HEK293 (cell line): ENCODE measurements around the gene PRKAR2B.

Experiments
- CTCF ChIA-PET: fragments of 350-600 bp; formaldehyde crosslinking; extraction: SDS; loops from one replicate; lab custom pipeline; 2021; ENCODE audit warnings: antibody characterized with exemption; lab: Yijun Ruan, JAX
- POLR2A ChIA-PET: fragments of 300-600 bp; formaldehyde crosslinking; extraction: SDS; loops from one replicate; lab custom pipeline; 2020; ENCODE audit warnings: antibody characterized with exemption, inconsistent platforms; lab: Yijun Ruan, JAX
- H3K27ac ChIP-seq: fragments of 200-500 bp; sonication (Bioruptor generic); 2 replicates; pipeline ENCODE4 v1.5.1; 2014; ENCODE audit warnings: low read depth, low read length, control low read depth, inconsistent platforms; ENCODE audit errors: extremely low read depth
- H3K36me3 ChIP-seq, 2 experiments: fragments of 200-500 bp in 1 of 2; sonication (Bioruptor generic) in 1 of 2; 1 replicate in 1 of 2; 2 replicates in 1 of 2; pipeline ENCODE4 v1.5.1; 2014 to 2017; ENCODE audit warnings: inconsistent platforms in 2 of 2, low read length in 2 of 2; ENCODE audit not compliant: control insufficient read depth in 2 of 2, insufficient read depth in 1 of 2
- H3K4me1 ChIP-seq: fragments of 200-500 bp; sonication (Bioruptor generic); 2 replicates; pipeline ENCODE4 v1.5.1; 2014; ENCODE audit warnings: mild to moderate bottlenecking, low read length, inconsistent platforms; ENCODE audit not compliant: control insufficient read depth, insufficient read depth
- H3K4me3 ChIP-seq: 2 replicates; pipeline ENCODE4 v1.5.1; 2011; ENCODE audit warnings: low read depth, mild to moderate bottlenecking, control low read depth, low read length, moderate library complexity
- H3K9me3 ChIP-seq: fragments of 200-500 bp; sonication (Bioruptor generic); 2 replicates; pipeline ENCODE4 v1.5.1; 2014; ENCODE audit warnings: low read depth, low read length, inconsistent platforms; ENCODE audit not compliant: control insufficient read depth, insufficient read depth
- PRDM1 ChIP-seq: fragments of 450-650 bp; formaldehyde crosslinking; IDR thresholded peaks from 2 replicates; pipeline ENCODE4; 2016; ENCODE audit warnings: missing biosample characterization, missing genetic modification characterization
- ZNF148 ChIP-seq: fragments of 450-650 bp; formaldehyde crosslinking; IDR thresholded peaks from 2 replicates; pipeline ENCODE4 v1.5.0; 2017; ENCODE audit warnings: missing biosample characterization, missing genetic modification characterization, borderline replicate concordance
- ZNF169 ChIP-seq: fragments of 450-650 bp; formaldehyde crosslinking; IDR thresholded peaks from 2 replicates; pipeline ENCODE4 v1.5.1; 2016; ENCODE audit warnings: missing biosample characterization, missing genetic modification characterization
- ZNF214 ChIP-seq: fragments of 450-650 bp; formaldehyde crosslinking; IDR thresholded peaks from 2 replicates; pipeline ENCODE4 v1.5.1; 2017; ENCODE audit warnings: missing biosample characterization, mild to moderate bottlenecking, missing genetic modification characterization, borderline replicate concordance
- ZNF311 ChIP-seq: fragments of 450-650 bp; formaldehyde crosslinking; IDR thresholded peaks from 2 replicates; pipeline ENCODE4 v1.5.1; 2017; ENCODE audit warnings: missing biosample characterization, missing genetic modification characterization, borderline replicate concordance
- ZNF416 ChIP-seq: fragments of 450-650 bp; formaldehyde crosslinking; IDR thresholded peaks from 2 replicates; pipeline ENCODE4 v1.5.1; 2016; ENCODE audit warnings: missing biosample characterization, missing genetic modification characterization
- ZNF654 ChIP-seq: fragments of 450-650 bp; formaldehyde crosslinking; IDR thresholded peaks from 2 replicates; pipeline ENCODE4 v1.5.1; 2016; ENCODE audit warnings: low read depth, missing biosample characterization, missing genetic modification characterization
- ZNF692 ChIP-seq: fragments of 450-650 bp; formaldehyde crosslinking; IDR thresholded peaks from 2 replicates; pipeline ENCODE4 v1.5.1; 2016; ENCODE audit warnings: missing biosample characterization, missing genetic modification characterization
- TF ChIP-seq, protein P1 (sequence below): fragments of 450-650 bp; formaldehyde crosslinking; IDR thresholded peaks from 2 replicates; pipeline ENCODE4 v1.5.1; 2017; ENCODE audit warnings: missing biosample characterization, missing genetic modification characterization
- TF ChIP-seq, protein P2 (sequence below): fragments of 450-650 bp; IDR thresholded peaks from 2 replicates; pipeline ENCODE4 v1.5.1; 2018; ENCODE audit warnings: missing biosample characterization, missing genetic modification characterization

Gene PRKAR2B

DNA sequence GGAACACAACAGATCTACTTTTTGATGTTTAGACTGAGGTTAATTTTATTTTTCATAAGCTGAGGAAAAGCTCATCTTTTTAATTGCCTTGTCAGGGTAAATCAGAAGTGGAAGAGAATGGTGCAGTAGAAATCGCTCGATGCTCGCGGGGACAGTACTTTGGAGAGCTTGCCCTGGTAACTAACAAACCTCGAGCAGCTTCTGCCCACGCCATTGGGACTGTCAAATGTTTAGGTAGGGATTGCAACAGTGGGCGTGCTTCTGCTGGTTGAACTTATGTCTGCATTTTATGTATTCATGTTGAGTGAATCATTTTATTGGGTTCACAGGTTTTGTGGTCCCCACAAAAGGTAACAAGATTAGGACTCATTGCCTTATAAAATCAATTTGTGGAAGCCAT, 112.6 kb downstream of the PRKAR2B start:
- TF ChIP-seq ZNF169 (tag by site-specific recombination) (no peak), ZNF416 (tag by site-specific recombination) (no peak)
- TF ChIP-seq, all 188 proteins: peak for 0
- Histone ChIP-seq H3K27ac (no peak overlapping the region), H3K4me1 (no peaks in the 10 kb centered on the region), H3K36me3 (no peaks in the 10 kb centered on the region), H3K9me3 (no peaks in the 10 kb centered on the region), H3K4me3 (no peak overlapping the region)
- ChIA-PET POLR2A (no interaction called here), CTCF (interaction anchor here (0.5 to 1.3 kb wide), 5 partner anchors 137 to 718 kb away, joined by 3 to 6 read pairs (median 3); no protein-coding TSS in a partner anchor)

- POLR2A ChIA-PET: no interaction called here
- TF ChIP-seq PRDM1 (tag by site-specific recombination): peak; percentile 100
- no peak for TF ChIP-seq ZNF214
- no peak overlapping the region for H3K27ac ChIP-seq
- CTCF ChIA-PET: no interaction called here
- no peaks in the 10 kb centered on the region for H3K9me3 ChIP-seq
- no peaks in the 10 kb centered on the region for H3K4me1 ChIP-seq
- no peak overlapping the region for H3K4me3 ChIP-seq
- no peaks in the 10 kb centered on the region for H3K36me3 ChIP-seq
These were observed 113.5 kb downstream of the PRKAR2B start for GRCh38 chr7:107158028-107158427.

- TF ChIP-seq ZNF654 (tag by site-specific recombination): no peak
- TF ChIP-seq, protein P1, sequence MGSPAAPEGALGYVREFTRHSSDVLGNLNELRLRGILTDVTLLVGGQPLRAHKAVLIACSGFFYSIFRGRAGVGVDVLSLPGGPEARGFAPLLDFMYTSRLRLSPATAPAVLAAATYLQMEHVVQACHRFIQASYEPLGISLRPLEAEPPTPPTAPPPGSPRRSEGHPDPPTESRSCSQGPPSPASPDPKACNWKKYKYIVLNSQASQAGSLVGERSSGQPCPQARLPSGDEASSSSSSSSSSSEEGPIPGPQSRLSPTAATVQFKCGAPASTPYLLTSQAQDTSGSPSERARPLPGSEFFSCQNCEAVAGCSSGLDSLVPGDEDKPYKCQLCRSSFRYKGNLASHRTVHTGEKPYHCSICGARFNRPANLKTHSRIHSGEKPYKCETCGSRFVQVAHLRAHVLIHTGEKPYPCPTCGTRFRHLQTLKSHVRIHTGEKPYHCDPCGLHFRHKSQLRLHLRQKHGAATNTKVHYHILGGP (tag by site-specific recombination): no peak
- no peak for TF ChIP-seq ZNF692 (tag by site-specific recombination)
- TF ChIP-seq ZNF148 (tag by site-specific recombination): no peak
- TF ChIP-seq, all 188 proteins: peak for 0
- ChIA-PET POLR2A (no interaction called here), CTCF (no interaction called here)
- Histone ChIP-seq H3K27ac (no peak overlapping the region), H3K9me3 (no peaks in the 10 kb centered on the region), H3K4me3 (no peak overlapping the region), H3K36me3 (no peaks in the 10 kb centered on the region), H3K4me1 (peaks cover 3% of the 10 kb centered on the region; the same call in 1 of the 2 replicates)
These were observed 115.9 kb downstream of the PRKAR2B start for GRCh38 chr7:107160389-107160788.

DNA sequence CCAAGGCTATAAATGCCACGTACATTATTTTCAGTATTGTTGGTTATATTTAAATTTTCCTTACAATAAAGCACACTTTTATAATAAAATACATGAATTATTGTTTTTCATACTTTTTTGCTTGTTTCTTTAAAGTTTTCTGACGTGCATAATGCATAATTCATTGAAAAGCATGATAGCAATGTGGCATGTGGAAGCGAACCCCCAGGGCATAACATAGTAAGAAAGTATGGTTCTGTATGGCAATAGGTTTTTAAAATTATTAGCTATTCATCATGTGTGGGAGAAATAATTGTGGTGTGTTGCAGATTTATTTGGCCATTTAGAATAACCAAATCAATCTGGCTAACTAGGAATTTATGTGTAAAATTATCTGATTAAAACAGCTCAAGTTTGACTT, 116.9 kb downstream of the PRKAR2B start:
- H3K36me3 ChIP-seq: no peaks in the 10 kb centered on the region
- no peak for TF ChIP-seq ZNF311 (tag by site-specific recombination)
- TF ChIP-seq, protein P2, sequence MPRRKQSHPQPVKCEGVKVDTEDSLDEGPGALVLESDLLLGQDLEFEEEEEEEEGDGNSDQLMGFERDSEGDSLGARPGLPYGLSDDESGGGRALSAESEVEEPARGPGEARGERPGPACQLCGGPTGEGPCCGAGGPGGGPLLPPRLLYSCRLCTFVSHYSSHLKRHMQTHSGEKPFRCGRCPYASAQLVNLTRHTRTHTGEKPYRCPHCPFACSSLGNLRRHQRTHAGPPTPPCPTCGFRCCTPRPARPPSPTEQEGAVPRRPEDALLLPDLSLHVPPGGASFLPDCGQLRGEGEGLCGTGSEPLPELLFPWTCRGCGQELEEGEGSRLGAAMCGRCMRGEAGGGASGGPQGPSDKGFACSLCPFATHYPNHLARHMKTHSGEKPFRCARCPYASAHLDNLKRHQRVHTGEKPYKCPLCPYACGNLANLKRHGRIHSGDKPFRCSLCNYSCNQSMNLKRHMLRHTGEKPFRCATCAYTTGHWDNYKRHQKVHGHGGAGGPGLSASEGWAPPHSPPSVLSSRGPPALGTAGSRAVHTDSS (tag by site-specific recombination): no peak
- ChIA-PET CTCF (interaction anchor here (0.7 kb wide), 1 partner anchor 8 kb away, joined by 5 read pairs; no protein-coding TSS in a partner anchor), POLR2A (no interaction called here)
- H3K9me3 ChIP-seq: no peaks in the 10 kb centered on the region
- H3K4me3 ChIP-seq: no peak overlapping the region
- peaks cover 3% of the 10 kb centered on the region; the same call in 1 of the 2 replicates for H3K4me1 ChIP-seq
- no peak overlapping the region for H3K27ac ChIP-seq
